Measurements from ENCODE around the gene SLCO6A1.

- no peak for TF ChIP-seq EZH2 (IDR thresholded peaks at IDR 0.05; ENCODE audit: low read depth, unreplicated experiment)
- TF ChIP-seq JUNB (IDR thresholded peaks at IDR 0.05; ENCODE audit: unreplicated experiment), result no peak
- no peak for TF ChIP-seq REST (IDR thresholded peaks at IDR 0.05; ENCODE audit: unreplicated experiment)
- TF ChIP-seq CTCF (conservative IDR thresholded peaks at IDR 0.05; ENCODE audit: low read depth in 2 of 2), result no peak
- no peak for TF ChIP-seq CREB1 (CRISPR knock-in tag; IDR thresholded peaks at IDR 0.05; ENCODE audit: low read depth)
- no peak for TF ChIP-seq POLR2AphosphoS5 (IDR thresholded peaks at IDR 0.05; ENCODE audit: low read depth)
- no peak for TF ChIP-seq STAT1 (IDR thresholded peaks at IDR 0.05; ENCODE audit: unreplicated experiment)
- TF ChIP-seq ZNF331 (CRISPR knock-in tag; IDR thresholded peaks at IDR 0.05; ENCODE audit: low read depth), result no peak
- TF ChIP-seq EZH2phosphoT487 (IDR thresholded peaks at IDR 0.05; ENCODE audit: unreplicated experiment), result no peak
- TF ChIP-seq ZNF114 (CRISPR knock-in tag; IDR thresholded peaks at IDR 0.05), result no peak
- no peak for TF ChIP-seq ETS1 (IDR thresholded peaks at IDR 0.05)
- TF ChIP-seq NANOG (IDR thresholded peaks at IDR 0.05; ENCODE audit: borderline replicate concordance), result no peak
- TF ChIP-seq ZNF462 (CRISPR knock-in tag; IDR thresholded peaks at IDR 0.05), result no peak
Measured at GRCh38 chr5:102483736-102484135, 15.1 kb downstream of the SLCO6A1 start.

Measured in GM23338 (cell line).